ENCODE data around the gene IL13RA2.

DNA sequence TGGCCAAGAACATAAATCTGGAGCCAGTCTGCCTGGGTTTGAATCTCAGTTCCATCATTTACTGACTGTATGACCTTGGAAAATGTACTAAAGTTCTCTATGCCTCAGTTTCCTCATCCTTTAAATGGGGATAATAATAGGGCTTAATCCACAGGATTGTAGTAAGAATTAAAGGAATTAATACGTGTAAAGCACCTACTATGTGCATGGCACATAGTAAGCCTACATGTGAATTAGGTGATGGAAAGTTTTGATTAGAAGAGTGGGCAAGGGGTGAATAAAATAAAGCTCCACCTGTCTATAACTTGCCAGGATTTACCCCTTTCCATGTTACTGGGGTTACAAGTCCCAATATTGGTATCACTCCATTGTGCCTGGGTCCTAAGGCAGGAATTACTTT lies 35.8 kb upstream of the IL13RA2 start:
- TF ChIP-seq POLR2AphosphoS5 (IDR thresholded peaks at IDR 0.05) (no peak), EP300 (IDR thresholded peaks at IDR 0.05) (no peak), CTCF (IDR thresholded peaks at IDR 0.05) (no peak), POLR2A (IDR thresholded peaks at IDR 0.05; ENCODE audit: low read depth) (no peak)
